CD8-positive, alpha-beta memory T cell (primary cell): Measurements from ENCODE around the gene ZNF268. TPM values are rescaled to one million over a fixed set of nuclear protein-coding genes. Genes with fewer than 3 reads are reported as not detected.
"Not testable (repeated sequence)": the region's sequence is repeated elsewhere in the genome, so short reads cannot be mapped to it uniquely, and the experiment has no call there.

ENCODE experiments used
- CTCF ChIA-PET: fragments of 350-600 bp; sonication (Branson Sonifier 250); formaldehyde crosslinking; loops from one replicate; lab custom pipeline; 2021; ENCODE audit warnings: antibody characterized with exemption; lab: Charles Lee
- POLR2A ChIA-PET: fragments of 350-600 bp; sonication (Branson Sonifier 250); formaldehyde crosslinking; loops from one replicate; lab custom pipeline; 2021; ENCODE audit warnings: antibody characterized with exemption; lab: Charles Lee
- DNase-seq, 5 donors: peaks; one replicate each; pipeline versions ENCODE4 v3.0.0 to v3.0.0-alpha.2; 2020 to 2022; ENCODE audit warnings: mixed read lengths in 1 of 5
- H3K27ac ChIP-seq: one replicate; pipeline ENCODE4 v1.7.0; 2013; ENCODE audit warnings: low read depth, mild to moderate bottlenecking, low read length, moderate library complexity
- H3K27me3 ChIP-seq: 2 replicates; pipeline ENCODE4 v1.7.0; 2013; ENCODE audit warnings: low read length, mild to moderate bottlenecking; ENCODE audit not compliant: insufficient read depth, poor library complexity, severe bottlenecking
- H3K36me3 ChIP-seq: 2 replicates; pipeline ENCODE4 v1.7.0; 2013; ENCODE audit warnings: mild to moderate bottlenecking, low read length, moderate library complexity; ENCODE audit not compliant: insufficient read depth
- H3K4me1 ChIP-seq: 2 replicates; pipeline ENCODE4 v1.7.0; 2013; ENCODE audit warnings: mild to moderate bottlenecking, low read length, moderate library complexity; ENCODE audit not compliant: insufficient read depth
- H3K4me3 ChIP-seq: 2 replicates; pipeline ENCODE4 v1.7.0; 2013; ENCODE audit warnings: mild to moderate bottlenecking, low read length
- H3K9me3 ChIP-seq: 2 replicates; pipeline ENCODE4 v1.7.0; 2013; ENCODE audit warnings: mild to moderate bottlenecking, low read length
- H3K27ac Mint-ChIP-seq, 8 donors: one replicate each; pipeline ENCODE4 v1.8.0; 2020 to 2021; ENCODE audit warnings: mixed read lengths in 8 of 8, mild to moderate bottlenecking in 6 of 8, inconsistent platforms in 3 of 8, moderate library complexity in 3 of 8
- H3K27me3 Mint-ChIP-seq, 2 donors: one replicate each; pipeline ENCODE4 v1.8.0; 2020 to 2021; ENCODE audit warnings: mixed read lengths in 2 of 2, mild to moderate bottlenecking in 1 of 2, moderate library complexity in 1 of 2
- H3K36me3 Mint-ChIP-seq, 3 donors: one replicate each; pipeline ENCODE4 v1.8.0; 2020 to 2021; ENCODE audit warnings: mixed read lengths in 3 of 3, inconsistent platforms in 1 of 3, mild to moderate bottlenecking in 1 of 3
- H3K4me1 Mint-ChIP-seq, 3 donors: one replicate each; pipeline ENCODE4 v1.8.0; 2020 to 2021; ENCODE audit warnings: mixed read lengths in 3 of 3, inconsistent platforms in 1 of 3, mild to moderate bottlenecking in 1 of 3
- H3K4me3 Mint-ChIP-seq, 7 donors: one replicate each; pipeline ENCODE4 v1.8.0; 2020 to 2021; ENCODE audit warnings: mixed read lengths in 7 of 7, mild to moderate bottlenecking in 6 of 7, moderate library complexity in 4 of 7, inconsistent platforms in 2 of 7
- H3K9me3 Mint-ChIP-seq, 5 donors: one replicate each; pipeline ENCODE4 v1.8.0; 2020 to 2022; ENCODE audit warnings: mixed read lengths in 5 of 5, mild to moderate bottlenecking in 3 of 5, moderate library complexity in 2 of 5, inconsistent platforms in 1 of 5
- polyA plus RNA-seq: library from polyadenylated mRNA; unstranded; fragments of 300-500 nt; fragmentation: Illumina TruSeq; gene quantifications from one replicate; pipeline ENCODE4 v1.2.3, GENCODE V29; 2021
- total RNA-seq, 2 experiments: library from RNA; stranded (reverse); gene quantifications; one replicate each; pipeline ENCODE4 v1.2.3, GENCODE V29; 2021

ZNF268 gene
- total and polyA plus RNA-seq, 3 experiments from 2014 or later: 19.8 to 22.6 (median 22.6) TPM

DNA sequence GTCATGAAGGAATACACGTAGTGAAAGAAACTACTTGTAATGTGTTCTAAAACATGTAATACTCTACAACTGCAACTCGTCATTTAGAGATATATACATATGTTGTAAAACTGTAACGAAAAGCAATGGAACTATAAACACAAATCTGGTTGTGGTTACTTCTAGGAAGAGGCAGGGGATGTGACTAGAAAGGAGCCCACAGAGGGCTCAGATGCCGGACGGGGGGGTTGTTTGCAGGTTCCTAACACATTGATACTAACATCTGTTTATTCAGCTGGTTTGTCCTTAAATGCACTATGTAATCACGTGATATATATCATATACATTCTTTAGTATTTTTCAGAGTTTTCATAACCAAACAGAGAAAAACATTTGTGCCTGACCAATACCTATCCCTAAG, 70.4 kb downstream of the ZNF268 start:
- Mint-ChIP-seq H3K27ac (no peak overlapping the region), H3K4me1 (no peaks in the 10 kb centered on the region), H3K27me3 (peaks cover 0 to 8% of the 10 kb centered on the region in 2 donors), H3K36me3 (peaks cover 0 to 5% (median 2%) of the 10 kb centered on the region in 3 donors), H3K9me3 (peaks cover 13 to 29% (median 19%) of the 10 kb centered on the region in 5 donors), H3K4me3 (no peak overlapping the region)
- H3K9me3 ChIP-seq: no peaks in the 10 kb centered on the region
- POLR2A ChIA-PET: no interaction called here
- no peaks in the 10 kb centered on the region for H3K27me3 ChIP-seq
- no peak for DNase-seq
- H3K27ac ChIP-seq: no peak overlapping the region
- H3K4me3 ChIP-seq: no peak overlapping the region
- CTCF ChIA-PET: no interaction called here
- no peaks in the 10 kb centered on the region for H3K4me1 ChIP-seq
- H3K36me3 ChIP-seq: no peaks in the 10 kb centered on the region

DNA sequence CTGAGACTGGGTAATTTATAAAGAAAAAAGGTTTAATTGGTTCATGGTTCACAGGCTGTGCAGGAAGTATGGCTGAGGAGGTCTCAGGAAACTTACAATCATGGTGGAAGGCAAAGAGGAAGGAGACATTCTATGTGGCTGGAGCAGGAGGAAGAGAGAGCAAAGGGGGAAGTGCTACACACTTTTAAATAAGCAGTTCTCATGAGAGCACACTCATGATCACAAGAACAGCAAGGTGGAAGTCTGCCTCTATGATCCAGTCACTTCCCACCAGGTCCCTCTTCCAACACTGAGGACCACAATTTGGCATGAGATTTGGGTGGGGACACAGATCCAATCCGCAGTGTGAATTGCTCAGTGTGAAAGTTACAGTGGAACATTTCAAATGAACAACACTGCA, 74.5 kb downstream of the ZNF268 start:
- not testable (repeated sequence) for H3K27me3 ChIP-seq

GRCh38 chr12:133256321-133256720, 75.0 kb downstream of the ZNF268 start:
- no peaks in the 10 kb centered on the region for H3K36me3 ChIP-seq
- POLR2A ChIA-PET: no interaction called here
- DNase-seq: no peak
- Mint-ChIP-seq H3K36me3 (peaks cover 0 to 4% (median 2%) of the 10 kb centered on the region in 3 donors), H3K4me1 (no peaks in the 10 kb centered on the region), H3K27me3 (peaks cover 0 to 7% of the 10 kb centered on the region in 2 donors), H3K27ac (no peak overlapping the region), H3K4me3 (no peak overlapping the region), H3K9me3 (peaks cover 7 to 21% (median 12%) of the 10 kb centered on the region in 5 donors)
- H3K4me1 ChIP-seq: no peaks in the 10 kb centered on the region
- no peaks in the 10 kb centered on the region for H3K9me3 ChIP-seq
- H3K4me3 ChIP-seq: no peak overlapping the region
- H3K27ac ChIP-seq: no peak overlapping the region
- no peaks in the 10 kb centered on the region for H3K27me3 ChIP-seq
- CTCF ChIA-PET: no interaction called here

More for the DNA sequence above, 74.5 kb downstream of the ZNF268 start:
- H3K4me1 ChIP-seq, H3K36me3 ChIP-seq, H3K27ac ChIP-seq, H3K27me3 Mint-ChIP-seq, H3K27ac Mint-ChIP-seq, H3K4me3 ChIP-seq, H3K4me3 Mint-ChIP-seq, H3K9me3 ChIP-seq, DNase-seq, POLR2A ChIA-PET, H3K4me1 Mint-ChIP-seq, H3K36me3 Mint-ChIP-seq: not testable (repeated sequence)
- CTCF ChIA-PET: interaction anchor here (0.6 kb wide), 1 partner anchor 19 kb away, joined by 4 read pairs; no protein-coding TSS in a partner anchor
- H3K9me3 Mint-ChIP-seq: peaks cover 7 to 22% (median 12%) of the 10 kb centered on the region in 5 donors

GRCh38 chr12:133264173-133264572, 82.9 kb downstream of the ZNF268 start:
- no peaks in the 10 kb centered on the region for H3K4me1 Mint-ChIP-seq
- H3K27me3 Mint-ChIP-seq: no peaks in the 10 kb centered on the region
- POLR2A ChIA-PET: no interaction called here

More at GRCh38 chr12:133264173-133264572, 82.9 kb downstream of the ZNF268 start:
- H3K27ac Mint-ChIP-seq: no peak overlapping the region
- DNase-seq: no peak
- no peak overlapping the region for H3K4me3 Mint-ChIP-seq
- Histone ChIP-seq H3K36me3 (no peaks in the 10 kb centered on the region), H3K4me1 (no peaks in the 10 kb centered on the region), H3K4me3 (no peak overlapping the region), H3K27me3 (no peaks in the 10 kb centered on the region), H3K27ac (no peak overlapping the region), H3K9me3 (no peaks in the 10 kb centered on the region)
- H3K36me3 Mint-ChIP-seq: no peaks in the 10 kb centered on the region
- peaks cover 0 to 3% (median 0%) of the 10 kb centered on the region in 5 donors for H3K9me3 Mint-ChIP-seq
- CTCF ChIA-PET: no interaction called here

Other genes starting within 250 kb of the ZNF268 start
- 1 to 10 TPM; 5.6 to 6.2 TPM for gene ZNF605, start 225.2 kb upstream of the ZNF268 start, total RNA-seq
- 1.5 TPM for gene ZNF605, start 225.2 kb upstream of the ZNF268 start, polyA plus RNA-seq
- gene ZNF26, start 195.1 kb upstream of the ZNF268 start, total RNA-seq: 10 to 100 TPM; 15.5 to 16.5 TPM
- 19.3 TPM for gene ZNF26, start 195.1 kb upstream of the ZNF268 start, polyA plus RNA-seq
- 10 to 100 TPM; 15.2 to 16.5 TPM for gene ZNF84, start 144.0 kb upstream of the ZNF268 start, total RNA-seq
- gene ZNF84, start 144.0 kb upstream of the ZNF268 start, polyA plus RNA-seq: 18.8 TPM
- gene ZNF140, start 100.6 kb upstream of the ZNF268 start, total RNA-seq: 10 to 100 TPM; 13.5 to 14.8 TPM
- 21.3 TPM for gene ZNF140, start 100.6 kb upstream of the ZNF268 start, polyA plus RNA-seq
- gene ZNF891, start 51.2 kb upstream of the ZNF268 start, total RNA-seq: 1 to 10 TPM; 2.0 to 2.1 TPM
- 0.69 TPM for gene ZNF891, start 51.2 kb upstream of the ZNF268 start, polyA plus RNA-seq
- gene ZNF10, start 50.9 kb upstream of the ZNF268 start, total RNA-seq: 1 to 10 TPM; 4.5 to 5.6 TPM
- 13.6 TPM for gene ZNF10, start 50.9 kb upstream of the ZNF268 start, polyA plus RNA-seq
- gene ANHX, start 54.4 kb downstream of the ZNF268 start, total RNA-seq: not detected
- not detected for gene ANHX, start 54.4 kb downstream of the ZNF268 start, polyA plus RNA-seq